Epithelial cell of proximal tubule (primary cell): Measurements from ENCODE around the gene TRPV2. TPM values are rescaled to one million over a fixed set of nuclear protein-coding genes. Genes with fewer than 3 reads are reported as not detected.
"Not testable (repeated sequence)": the region's sequence is repeated elsewhere in the genome, so short reads cannot be mapped to it uniquely, and the experiment has no call there.

Source experiments
- DNase-seq: peaks from one replicate; pipeline ENCODE4 v3.0.0-alpha.2; 2011; ENCODE audit warnings: low read depth
- H3K4me3 ChIP-seq: 2 replicates; pipeline ENCODE4 v1.5.1; 2011; ENCODE audit warnings: low read depth, mild to moderate bottlenecking, low read length
- CTCF ChIP-seq: conservative IDR thresholded peaks from 2 replicates; pipeline ENCODE4 v1.5.1; 2012; ENCODE audit warnings: low read depth, mild to moderate bottlenecking, low read length
- total RNA-seq: library from RNA; depleted of rRNA; stranded (reverse); fragments of >200 nt; gene quantifications from 2 replicates; pipeline ENCODE4 v1.2.3, GENCODE V29; 2015

TRPV2 gene
- total RNA-seq, 1 donor from 2014 or later: 28.4 TPM

DNA sequence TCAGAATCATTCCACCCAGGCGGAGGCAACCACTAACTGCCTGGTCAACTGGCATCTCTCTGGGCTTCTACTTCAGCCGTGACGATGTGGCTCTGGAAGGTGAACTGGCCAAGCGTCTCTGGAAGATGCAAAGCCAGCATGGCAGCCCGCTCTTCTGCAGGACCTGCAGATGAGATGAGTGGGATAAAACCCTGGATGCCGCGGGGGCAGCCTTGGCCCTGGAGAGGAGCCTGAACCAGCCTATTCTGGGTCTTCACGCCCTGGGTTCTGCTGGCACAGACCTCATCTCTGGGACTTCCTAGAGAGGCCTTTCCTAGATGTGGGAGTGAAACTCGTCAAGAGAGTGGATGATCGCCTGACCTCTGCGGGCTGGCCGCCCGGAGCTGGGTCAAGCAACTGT, 23.9 kb upstream of the TRPV2 start:
- no peak overlapping the region for H3K4me3 ChIP-seq
- DNase-seq: no peak
- no peak for TF ChIP-seq CTCF

DNA sequence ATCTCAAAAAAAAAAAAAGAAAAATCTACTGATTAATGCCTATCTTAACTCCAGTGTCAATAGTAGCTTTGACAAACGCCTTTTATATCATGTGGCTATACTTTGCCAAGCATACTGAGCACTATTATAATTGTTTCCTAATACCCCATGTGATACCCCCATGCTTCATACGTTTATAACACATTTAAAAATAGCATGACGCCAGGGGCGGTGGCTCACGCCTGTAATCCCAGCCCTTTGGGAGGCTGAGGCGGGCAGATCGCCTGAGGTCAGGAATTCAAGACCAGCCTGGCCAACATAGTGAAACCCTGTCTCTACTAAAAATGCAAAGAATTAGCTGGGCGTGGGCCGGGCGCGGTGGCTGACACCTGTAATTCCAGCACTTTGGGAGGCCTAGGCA, 22.9 kb upstream of the TRPV2 start:
- not testable (repeated sequence) for DNase-seq, H3K4me3 ChIP-seq

DNA sequence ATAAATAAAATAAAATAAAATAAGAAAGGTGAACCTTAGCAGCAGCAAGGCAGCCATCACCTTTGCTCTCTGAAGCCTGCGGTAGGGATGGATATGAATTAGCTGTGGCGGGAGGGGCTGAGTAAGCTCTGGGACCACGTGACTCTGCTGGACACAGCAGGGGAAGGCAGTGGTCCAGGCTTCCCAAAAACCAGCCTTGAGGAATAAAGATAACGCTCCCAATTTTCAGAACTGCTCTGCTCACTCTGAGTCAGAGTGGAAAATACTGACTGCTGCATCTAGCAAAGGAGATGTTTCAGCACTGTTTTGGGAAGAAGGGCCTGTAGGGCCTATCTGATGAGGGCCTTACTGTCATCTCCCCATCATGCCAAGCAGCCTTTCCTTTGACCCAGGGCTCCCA, 19.5 kb upstream of the TRPV2 start:
- not testable (repeated sequence) for H3K4me3 ChIP-seq, DNase-seq

DNA sequence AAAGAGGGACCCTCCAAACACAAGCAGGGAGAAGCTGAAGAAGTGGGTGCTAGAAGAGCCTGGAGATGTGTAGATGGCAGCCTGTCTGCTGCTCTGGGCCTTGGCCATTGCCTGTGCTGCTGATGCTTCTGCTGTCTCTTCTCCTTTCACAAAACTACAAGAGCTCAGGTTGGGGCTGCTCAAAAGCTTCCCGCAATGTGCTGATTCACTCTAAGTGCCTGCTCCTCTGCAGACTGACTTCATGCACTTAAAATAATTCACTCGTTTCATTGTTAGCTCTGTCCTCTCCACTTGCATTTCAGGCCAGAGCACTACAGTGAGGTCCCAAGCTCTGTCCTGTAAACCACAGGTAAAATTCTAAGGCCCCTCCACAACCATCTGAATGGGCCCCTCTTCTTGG, 18.7 kb upstream of the TRPV2 start:
- H3K4me3 ChIP-seq, DNase-seq: not testable (repeated sequence)

DNA sequence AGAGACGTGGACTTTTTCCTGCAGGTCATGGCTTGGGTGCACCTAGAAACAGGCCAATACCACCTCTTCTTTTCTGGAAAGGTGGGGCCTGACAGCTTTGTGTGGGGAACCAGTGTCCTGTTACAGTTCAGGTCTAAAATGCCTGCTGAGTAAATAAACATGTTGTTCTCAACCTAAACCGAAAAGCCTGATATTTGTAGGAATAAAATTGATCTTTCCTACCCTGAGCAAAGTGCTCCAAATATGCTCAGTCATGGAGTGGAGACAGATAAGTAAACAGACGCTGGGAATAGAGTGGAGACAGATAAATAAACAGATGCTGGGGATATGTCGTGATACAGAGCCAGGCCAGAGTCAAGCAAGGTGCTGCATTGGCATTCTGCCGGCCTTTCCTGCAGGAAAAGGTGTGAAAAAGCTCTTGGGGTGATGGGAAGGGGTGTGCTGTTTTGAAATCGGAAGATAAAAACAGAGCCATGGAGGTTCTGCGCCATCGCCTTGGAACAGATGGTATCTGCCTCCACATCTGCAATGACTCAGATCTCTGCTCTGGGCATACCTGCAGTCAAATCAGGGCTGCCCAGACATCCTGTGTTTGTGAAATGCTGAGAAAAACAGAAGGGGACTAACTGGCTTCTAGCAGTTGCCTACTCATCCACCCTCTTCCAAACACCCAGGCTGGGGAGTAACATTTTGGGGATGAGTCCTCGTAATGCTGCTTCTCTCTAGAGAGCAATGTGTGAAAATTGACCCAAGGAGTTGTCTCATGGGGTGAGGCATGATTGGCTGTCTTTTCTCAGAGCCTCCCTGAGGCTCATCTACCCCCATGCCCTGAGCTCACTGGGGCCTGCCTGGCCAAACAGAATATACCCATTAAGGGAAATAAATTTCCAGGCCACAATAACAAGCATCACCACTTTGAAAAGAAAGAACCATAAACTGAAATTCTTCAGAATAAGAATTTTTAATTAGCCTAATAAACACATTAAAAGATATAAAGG, 16.8 kb upstream of the TRPV2 start:
- no peak for TF ChIP-seq CTCF
- no peak overlapping the region for H3K4me3 ChIP-seq
- no peak for DNase-seq

DNA sequence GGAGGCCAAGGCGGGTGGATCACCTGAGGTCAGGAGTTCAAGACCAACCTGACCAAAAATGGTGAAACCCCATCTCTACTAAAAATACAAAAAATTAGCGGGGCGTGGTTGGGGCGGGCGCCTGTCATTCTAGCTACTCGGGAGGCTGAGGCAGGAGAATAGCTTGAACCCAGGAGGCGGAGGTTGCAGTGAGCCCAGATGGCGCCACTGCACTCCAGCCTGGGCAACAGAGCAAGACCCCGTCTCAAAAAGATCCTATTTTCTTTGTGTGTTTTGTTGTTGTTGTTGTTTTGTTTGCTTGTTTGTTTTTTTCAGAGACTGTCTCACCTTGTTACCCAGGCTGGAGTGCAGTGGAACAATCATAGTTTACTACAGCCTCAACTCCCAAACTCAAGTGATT, 11.5 kb upstream of the TRPV2 start:
- not testable (repeated sequence) for H3K4me3 ChIP-seq, DNase-seq

DNA sequence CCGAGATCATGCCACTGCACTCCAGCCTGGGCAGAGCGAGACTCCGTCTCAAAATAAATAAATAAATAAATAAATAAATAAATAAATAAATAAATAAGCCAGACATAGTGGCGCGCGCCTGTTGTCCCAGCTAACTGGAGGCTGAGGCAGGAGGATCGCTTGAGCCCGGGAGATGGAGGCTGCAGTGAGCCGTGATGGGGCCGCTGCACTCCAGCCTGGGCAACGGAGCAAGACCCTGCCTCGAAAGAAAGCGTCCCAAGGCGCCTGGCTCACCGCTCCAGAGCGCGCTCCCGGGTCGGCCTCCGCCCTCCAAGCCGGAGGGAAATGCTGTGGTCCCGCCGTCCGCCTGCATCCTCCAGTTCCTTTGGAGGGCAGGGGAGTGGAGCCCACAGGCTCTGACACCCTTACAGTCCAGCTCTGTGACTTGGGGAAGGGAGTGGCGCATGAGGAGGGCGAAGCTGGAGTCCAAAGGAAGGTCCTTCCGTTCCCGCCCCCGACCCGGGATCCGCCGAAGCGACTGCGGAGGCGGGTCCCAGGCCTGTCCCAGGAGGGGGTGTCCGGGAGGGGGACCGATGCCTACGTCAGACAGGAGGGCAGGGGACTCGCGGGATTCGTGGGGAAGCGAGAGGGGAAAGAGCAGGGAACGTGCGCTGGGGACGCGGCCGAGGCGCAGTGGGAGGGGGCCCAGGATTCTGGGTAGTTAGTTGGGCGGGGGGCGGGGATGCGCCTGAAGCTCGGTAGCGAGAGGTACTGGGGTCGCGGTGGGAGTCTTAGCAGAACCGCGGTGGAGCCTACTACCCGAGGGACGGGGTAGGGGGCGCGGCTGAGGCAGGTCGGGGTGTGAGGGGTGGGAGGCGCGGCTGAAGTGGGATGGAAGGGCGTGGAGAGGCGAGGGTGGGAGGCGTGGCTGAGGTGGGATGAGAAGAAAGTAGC, 8.4 kb upstream of the TRPV2 start:
- no peak for DNase-seq
- TF ChIP-seq CTCF: no peak

DNA sequence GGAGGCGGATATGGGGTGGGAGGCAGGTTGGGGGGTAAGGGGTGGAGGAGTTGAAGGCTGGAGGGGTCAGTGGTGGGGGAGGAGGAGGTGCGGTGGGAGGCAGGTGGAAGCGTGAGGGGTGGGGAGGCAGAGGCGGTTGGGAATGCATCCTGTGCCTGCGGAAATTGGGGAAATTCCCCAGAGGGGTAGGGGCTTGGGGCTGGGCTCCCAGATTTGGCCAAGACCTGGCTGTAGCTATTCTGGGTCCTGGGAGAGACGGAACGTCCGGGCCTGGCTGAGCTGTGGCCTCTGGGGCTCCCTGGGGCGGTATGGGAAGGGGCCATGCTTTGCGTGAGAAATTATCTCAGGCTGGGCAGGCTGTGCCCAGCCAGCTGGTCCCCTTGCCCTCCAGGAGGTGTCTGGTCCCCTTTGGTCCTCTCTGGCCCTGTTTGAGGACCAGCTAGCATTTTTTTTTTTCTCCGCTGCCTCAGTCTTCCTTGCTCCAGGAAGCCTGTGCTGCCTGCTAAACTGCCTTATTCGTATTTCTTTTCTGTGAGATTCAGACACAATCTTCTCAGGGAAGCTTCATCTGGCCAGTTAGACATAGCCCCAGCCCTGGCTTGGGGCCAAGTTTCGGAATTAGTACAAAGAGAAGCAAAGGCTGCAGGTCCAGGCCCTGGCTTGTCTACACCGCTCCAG, 7.3 kb upstream of the TRPV2 start:
- TF ChIP-seq CTCF: no peak
- DNase-seq: no peak

More for the DNA sequence above, 8.4 kb upstream of the TRPV2 start:
- peak overlapping the region; percentile 57 for H3K4me3 ChIP-seq

More for the DNA sequence above, 7.3 kb upstream of the TRPV2 start:
- no peak overlapping the region for H3K4me3 ChIP-seq
